HepG2 (cell line): Measurements from ENCODE around the gene C7orf57. TPM values are rescaled to one million over a fixed set of nuclear protein-coding genes. Genes with fewer than 3 reads are reported as not detected.

Experiments used
- ATAC-seq: fragments of 200-7000 bp; cut with Tn5 transposase; 3 replicates; pipeline ENCODE4 v1.9.1; 2020; ENCODE audit warnings: mild to moderate bottlenecking, moderate library complexity
- BruUV-seq: library from RNA; stranded (reverse); fragments of 400-500 nt; replicated peaks from 2 replicates; lab custom pipeline; 2021; lab: Mats Ljungman, UMichigan
- CTCF ChIA-PET: fragments of 300-600 bp; formaldehyde crosslinking; extraction: SDS; loops from one replicate; lab custom pipeline; 2021; ENCODE audit warnings: low total read pairs, inconsistent platforms, low intra/inter-chr PET ratio; lab: Yijun Ruan, JAX
- POLR2A ChIA-PET: fragments of 350-600 bp; sonication (Branson Sonifier 250); formaldehyde crosslinking; loops from one replicate; lab custom pipeline; 2020; ENCODE audit warnings: antibody characterized with exemption, inconsistent platforms; lab: Yijun Ruan, JAX
- DNase-seq: peaks from one replicate; pipeline ENCODE4 v3.0.0-alpha.2; 2015; ENCODE audit warnings: low spot score
- FAIRE-seq: peaks from 3 replicates; lab custom pipeline; 2011; peaks lifted over from hg19 to GRCh38; lab: Jason Lieb, UNC
- H2AFZ ChIP-seq: one replicate; pipeline ENCODE4 v1.6.1; 2011; ENCODE audit warnings: low read length, inconsistent platforms
- H3K27ac ChIP-seq: fragments of 300-600 bp; 3 replicates; pipeline ENCODE4 v1.8.0; 2011; ENCODE audit warnings: mixed run types, mild to moderate bottlenecking, mixed read lengths, low read length, inconsistent platforms; ENCODE audit not compliant: insufficient read depth; ENCODE audit errors: extremely low read length
- H3K27me3 ChIP-seq, 2 experiments: fragments of 200-600 bp in 1 of 2; 2 replicates in 1 of 2; 3 replicates in 1 of 2; pipeline versions ENCODE4 v1.6.0 to v1.8.0; 2011; ENCODE audit warnings: low read length in 2 of 2, mild to moderate bottlenecking in 2 of 2, moderate library complexity in 2 of 2, inconsistent platforms in 1 of 2; ENCODE audit not compliant: insufficient read depth in 2 of 2, control insufficient read depth in 1 of 2
- H3K36me3 ChIP-seq, 2 experiments: fragments of 200-600 bp in 1 of 2; replicated peaks in 1 of 2; 2 replicates in 1 of 2; 3 replicates in 1 of 2; pipeline versions ENCODE4 v1.5.1 to v1.8.0; 2011; ENCODE audit warnings: low read length in 2 of 2, inconsistent platforms in 1 of 2; ENCODE audit not compliant: insufficient read depth in 2 of 2, control insufficient read depth in 1 of 2
- H3K4me1 ChIP-seq: 2 replicates; pipeline ENCODE4 v1.5.1; 2012; ENCODE audit warnings: low read length, inconsistent platforms; ENCODE audit not compliant: insufficient read depth
- H3K4me2 ChIP-seq: 2 replicates; pipeline ENCODE4 v1.6.0; 2011; ENCODE audit warnings: low read depth, low read length, inconsistent platforms
- H3K4me3 ChIP-seq, 3 experiments: fragments of 200-600 bp in 1 of 3; sonication (generic), shearing (Covaris generic) in 1 of 3; replicated peaks in 1 of 3; 2 replicates each; pipeline ENCODE4 v1.5.1; 2011 to 2016; ENCODE audit warnings: low read length in 3 of 3, inconsistent platforms in 2 of 3, low read depth in 2 of 3, mild to moderate bottlenecking in 2 of 3, control low read depth in 1 of 3, mixed read lengths in 1 of 3; ENCODE audit not compliant: insufficient read depth in 1 of 3
- H3K79me2 ChIP-seq: one replicate; pipeline ENCODE4 v1.6.1; 2011; ENCODE audit warnings: low read length, inconsistent platforms; ENCODE audit not compliant: insufficient read depth
- H3K9ac ChIP-seq: 2 replicates; pipeline ENCODE4 v1.6.0; 2011; ENCODE audit warnings: mild to moderate bottlenecking, low read depth, low read length, inconsistent platforms; ENCODE audit not compliant: insufficient read depth
- H3K9me3 ChIP-seq: 2 replicates; pipeline ENCODE4 v1.5.1; 2012; ENCODE audit warnings: mild to moderate bottlenecking, low read length
- H4K20me1 ChIP-seq: 2 replicates; pipeline ENCODE4 v1.6.0; 2011; ENCODE audit warnings: inconsistent platforms, mild to moderate bottlenecking, low read length, moderate library complexity; ENCODE audit not compliant: insufficient read depth
- ASH2L ChIP-seq: fragments of 300-600, 200-600 bp; sonication (generic); IDR thresholded peaks from 2 replicates; pipeline ENCODE4 v1.7.0; 2017; ENCODE audit warnings: low read depth, mild to moderate bottlenecking, moderate library complexity, mixed read lengths, low read length; ENCODE audit not compliant: insufficient read length
- HOXA3 ChIP-seq: sonication (generic); formaldehyde crosslinking; IDR thresholded peaks from 2 replicates; pipeline ENCODE4 v1.5.0; 2020; ENCODE audit warnings: missing genetic modification reagents
- IRF2 ChIP-seq: IDR thresholded peaks from 2 replicates; pipeline ENCODE4 v1.6.1; 2018; ENCODE audit warnings: missing genetic modification reagents, missing compliant biosample characterization
- MAFK ChIP-seq, 2 experiments: IDR thresholded peaks in 1 of 2; conservative IDR thresholded peaks in 1 of 2; 2 replicates each; pipeline ENCODE4 v1.6.1; 2011; ENCODE audit warnings: improper control_type of control experiment in 2 of 2, low read length in 2 of 2
- MEF2D ChIP-seq: sonication (generic); formaldehyde crosslinking; IDR thresholded peaks from 2 replicates; pipeline ENCODE4 v1.5.1; 2020; ENCODE audit warnings: mild to moderate bottlenecking, missing genetic modification reagents
- RERE ChIP-seq: IDR thresholded peaks from 2 replicates; pipeline ENCODE4 v1.6.1; 2016; ENCODE audit warnings: low read depth, missing genetic modification reagents, missing compliant biosample characterization
- RORA ChIP-seq: sonication (generic); formaldehyde crosslinking; IDR thresholded peaks from 2 replicates; pipeline ENCODE4 v1.5.0; 2020; ENCODE audit warnings: mild to moderate bottlenecking, missing genetic modification reagents, moderate library complexity
- RXRB ChIP-seq: IDR thresholded peaks from 2 replicates; pipeline ENCODE4 v1.6.1; 2016; ENCODE audit warnings: borderline replicate concordance, missing genetic modification reagents, missing compliant biosample characterization
- ZNF121 ChIP-seq: sonication (generic); formaldehyde crosslinking; IDR thresholded peaks from 2 replicates; pipeline ENCODE4 v1.5.0; 2020; ENCODE audit warnings: mild to moderate bottlenecking, missing genetic modification reagents
- ZNF282 ChIP-seq: fragments of 450-650 bp; IDR thresholded peaks from 2 replicates; pipeline ENCODE4 v1.6.1; 2018; ENCODE audit not compliant: partially characterized antibody
- ZNF597 ChIP-seq: sonication (generic); formaldehyde crosslinking; IDR thresholded peaks from 2 replicates; pipeline ENCODE4 v1.5.0; 2020; ENCODE audit warnings: missing genetic modification reagents
- ZNF629 ChIP-seq: sonication (generic); formaldehyde crosslinking; conservative IDR thresholded peaks from 2 replicates; pipeline ENCODE4 v1.5.0; 2020; ENCODE audit warnings: missing genetic modification reagents
- ZNF7 ChIP-seq: IDR thresholded peaks from 2 replicates; pipeline ENCODE4 v1.6.1; 2016; ENCODE audit warnings: missing biosample characterization, missing genetic modification reagents
- ZNF737 ChIP-seq: sonication (generic); formaldehyde crosslinking; IDR thresholded peaks from 2 replicates; pipeline ENCODE4 v1.5.0; 2020; ENCODE audit warnings: missing genetic modification reagents, mild to moderate bottlenecking, borderline replicate concordance
- ZNF841 ChIP-seq: sonication (generic); formaldehyde crosslinking; IDR thresholded peaks from 2 replicates; pipeline ENCODE4 v1.8.1; 2023; ENCODE audit warnings: missing genetic modification reagents, borderline replicate concordance
- WGBS: methylation state at CpG from one replicate; pipeline ENCODE4 v1.1.6; 2017; ENCODE audit warnings: low lambda C conversion rate; 5-methylcytosine and 5-hydroxymethylcytosine counted together
- in situ Hi-C: cut with HindIII; loops from 2 replicates; pipeline ENCODE4 v1.10.0; 2017; ENCODE audit warnings: low pct_unique_long_range_greater_than_20kb; ENCODE audit not compliant: extremely low pct_ligation_motif_present
- intact Hi-C: fragments of 100-400 bp; cut with micrococcal nuclease; formaldehyde crosslinking; loops from one replicate; pipeline ENCODE4 v1.10.0; 2022; ENCODE audit not compliant: unreplicated experiment
- polyA plus RNA-seq, 8 experiments: library from polyadenylated mRNA; depleted of rRNA in 3 of 8; stranded (reverse) in 7 of 8; unstranded in 1 of 8; fragments of >200 nt; fragmentation: Illumina TruSeq in 4 of 8; extraction: Trizol in 4 of 8; gene quantifications; 2 replicates each; pipeline versions ENCODE4 v1.2.1 to v1.2.3, GENCODE V29; 2011 to 2016; ENCODE audit warnings: low read depth in 4 of 8, missing spikeins in 1 of 8, mixed read lengths in 1 of 8; ENCODE audit not compliant: insufficient read depth in 1 of 8
- total RNA-seq, 5 experiments: library from RNA; depleted of rRNA; stranded (reverse); fragments of >200 nt; fragmentation: Illumina TruSeq; extraction: Trizol; gene quantifications; 2 replicates each; pipeline ENCODE4 v1.2.3, GENCODE V29; 2016; ENCODE audit warnings: low read depth in 1 of 5

The C7orf57 gene
- total and polyA plus RNA-seq, 2 of the 13 experiments (the other 11 are each of a cell fraction or from before 2014, with no cell fraction given), result not detected

GRCh38 chr7:48059706-48060105 lies 24.4 kb downstream of the C7orf57 start:
- no peaks in the 10 kb centered on the region for H3K27me3 ChIP-seq
- no peaks in the 10 kb centered on the region for H3K79me2 ChIP-seq
- TF ChIP-seq ZNF597, result no peak
- TF ChIP-seq RXRB, result no peak
- no peak for TF ChIP-seq ZNF737 (CRISPR knock-in tag)
- TF ChIP-seq MAFK (conservative IDR thresholded peaks at IDR 0.05 in 1 of 2, IDR thresholded peaks at IDR 0.05 in 1 of 2; ENCODE audit: low read length in 2 of 2), result peak; percentile 26 to 69; a peak in 3 of 4 replicates
- no TSS peak for BruUV-seq
- no peak overlapping the region for H3K4me3 ChIP-seq
- ATAC-seq (no peak), FAIRE-seq (no peak), DNase-seq (no peak)
- no peaks in the 10 kb centered on the region for H4K20me1 ChIP-seq
- H3K9ac ChIP-seq, result no peak overlapping the region
- ChIA-PET POLR2A (no interaction called here), CTCF (no interaction called here)
- no peak overlapping the region for H3K27ac ChIP-seq
- no peaks in the 10 kb centered on the region for H3K36me3 ChIP-seq
- no peak overlapping the region for H3K4me2 ChIP-seq
- H2AFZ ChIP-seq, result no peak overlapping the region
- intact Hi-C loops, result no loop called here
- no peaks in the 10 kb centered on the region for H3K4me1 ChIP-seq
- no peaks in the 10 kb centered on the region for H3K9me3 ChIP-seq
- WGBS, result 11% methylated on average over 5 of the region's 5 CpGs
- in situ Hi-C loops, result no loop called here

GRCh38 chr7:48063985-48064384 lies 28.6 kb downstream of the C7orf57 start:
- CTCF ChIA-PET, result no interaction called here
- no peak for TF ChIP-seq ZNF841 (CRISPR knock-in tag)
- no peak for TF ChIP-seq ASH2L
- TF ChIP-seq HOXA3 (CRISPR knock-in tag), result no peak
- no peak for TF ChIP-seq ZNF121 (CRISPR knock-in tag)
- no peak for TF ChIP-seq ZNF7
- no peak for TF ChIP-seq RERE
- no peak for TF ChIP-seq IRF2 (CRISPR knock-in tag)
- TF ChIP-seq ZNF629 (CRISPR knock-in tag), result no peak
- no peak for TF ChIP-seq MEF2D (CRISPR knock-in tag)
- no peak for TF ChIP-seq ZNF282
- no peak for TF ChIP-seq RORA (CRISPR knock-in tag)

More at GRCh38 chr7:48063985-48064384, 28.6 kb downstream of the C7orf57 start:
- intact Hi-C loops (no loop called here), in situ Hi-C loops (no loop called here)
- H3K27me3 ChIP-seq, result no peaks in the 10 kb centered on the region
- H3K4me3 ChIP-seq, result no peak overlapping the region
- BruUV-seq, result no TSS peak
- no peaks in the 10 kb centered on the region for H3K9me3 ChIP-seq
- FAIRE-seq (no peak), DNase-seq (no peak), ATAC-seq (no peak)
- no peak overlapping the region for H3K27ac ChIP-seq
- H4K20me1 ChIP-seq, result no peaks in the 10 kb centered on the region
- no peak overlapping the region for H3K4me2 ChIP-seq
- H3K4me1 ChIP-seq, result no peaks in the 10 kb centered on the region
- no peaks in the 10 kb centered on the region for H3K79me2 ChIP-seq
- H3K9ac ChIP-seq, result no peak overlapping the region
- POLR2A ChIA-PET, result no interaction called here
- WGBS, result 2% methylated on average over 1 of the region's 1 CpG
- H3K36me3 ChIP-seq, result no peaks in the 10 kb centered on the region
- no peak overlapping the region for H2AFZ ChIP-seq
